HEK293 (cell line): ENCODE results near the gene LCNL1.

Experiments
- FEZF1 ChIP-seq: fragments of 450-650 bp; formaldehyde crosslinking; IDR thresholded peaks from 2 replicates; pipeline ENCODE4 v1.5.1; 2016; ENCODE audit warnings: missing biosample characterization, missing genetic modification characterization
- SP7 ChIP-seq: fragments of 450-650 bp; formaldehyde crosslinking; IDR thresholded peaks from 2 replicates; pipeline ENCODE4 v1.5.1; 2016; ENCODE audit warnings: missing biosample characterization, missing genetic modification characterization
- ZBTB1 ChIP-seq: fragments of 450-650 bp; formaldehyde crosslinking; IDR thresholded peaks from 2 replicates; pipeline ENCODE4 v1.5.1; 2016; ENCODE audit warnings: missing biosample characterization, missing genetic modification characterization
- ZEB2 ChIP-seq: fragments of 450-650 bp; formaldehyde crosslinking; IDR thresholded peaks from 2 replicates; pipeline ENCODE4 v1.5.1; 2016; ENCODE audit warnings: missing biosample characterization, missing genetic modification characterization
- ZNF274 ChIP-seq, 2 experiments: fragments of 200-500 bp in 1 of 2; fragments of 450-650 bp in 1 of 2; sonication (Bioruptor generic) in 1 of 2; formaldehyde crosslinking in 1 of 2; IDR thresholded peaks; 2 replicates each; pipeline versions ENCODE4 v1.5.1 to v1.6.1; 2014 to 2016; ENCODE audit warnings: borderline replicate concordance in 1 of 2, inconsistent platforms in 1 of 2, low read length in 1 of 2, missing biosample characterization in 1 of 2, missing genetic modification characterization in 1 of 2
- ZNF324 ChIP-seq: fragments of 450-650 bp; formaldehyde crosslinking; IDR thresholded peaks from 2 replicates; pipeline ENCODE4 v1.5.1; 2016; ENCODE audit warnings: missing biosample characterization, missing genetic modification characterization
- ZNF791 ChIP-seq: fragments of 450-650 bp; formaldehyde crosslinking; IDR thresholded peaks from 2 replicates; pipeline ENCODE4 v1.5.1; 2016; ENCODE audit warnings: missing biosample characterization, missing genetic modification characterization
- TF ChIP-seq, protein P1 (sequence below): fragments of 450-650 bp; formaldehyde crosslinking; IDR thresholded peaks from 2 replicates; pipeline ENCODE4 v1.5.1; 2016; ENCODE audit warnings: missing biosample characterization, missing genetic modification characterization
- TF ChIP-seq, protein P2 (sequence below): fragments of 450-650 bp; formaldehyde crosslinking; IDR thresholded peaks from 2 replicates; pipeline ENCODE4 v1.5.1; 2016; ENCODE audit warnings: missing biosample characterization, missing genetic modification characterization, low read depth

DNA sequence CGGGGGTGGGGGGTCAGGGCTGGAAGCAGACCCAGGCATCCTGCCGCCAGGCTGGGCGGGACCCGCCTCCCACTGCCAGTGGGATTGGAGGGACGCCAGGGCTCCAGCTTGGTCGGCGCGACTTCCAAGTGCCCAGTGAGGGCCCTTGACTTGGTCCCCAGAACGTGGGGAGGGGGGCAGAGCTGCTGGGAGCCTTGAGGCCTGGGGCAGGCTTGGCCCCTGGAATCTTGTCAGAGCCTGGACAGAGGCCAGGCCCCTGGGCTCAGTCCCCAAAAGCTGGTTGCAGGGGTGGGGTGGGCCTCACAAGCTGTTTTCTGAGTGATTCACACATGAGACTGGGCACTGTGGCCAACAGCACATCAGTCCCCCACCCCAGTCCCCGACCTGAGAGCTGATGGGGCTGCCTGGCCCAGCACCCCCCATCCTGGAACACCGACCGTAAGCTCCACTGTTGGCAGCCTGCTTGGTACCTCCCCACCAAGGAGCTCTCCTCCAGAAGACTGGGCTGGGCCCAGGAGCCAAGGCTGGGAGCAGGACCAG lies 13.0 kb downstream of the LCNL1 start:
- TF ChIP-seq, protein P1, sequence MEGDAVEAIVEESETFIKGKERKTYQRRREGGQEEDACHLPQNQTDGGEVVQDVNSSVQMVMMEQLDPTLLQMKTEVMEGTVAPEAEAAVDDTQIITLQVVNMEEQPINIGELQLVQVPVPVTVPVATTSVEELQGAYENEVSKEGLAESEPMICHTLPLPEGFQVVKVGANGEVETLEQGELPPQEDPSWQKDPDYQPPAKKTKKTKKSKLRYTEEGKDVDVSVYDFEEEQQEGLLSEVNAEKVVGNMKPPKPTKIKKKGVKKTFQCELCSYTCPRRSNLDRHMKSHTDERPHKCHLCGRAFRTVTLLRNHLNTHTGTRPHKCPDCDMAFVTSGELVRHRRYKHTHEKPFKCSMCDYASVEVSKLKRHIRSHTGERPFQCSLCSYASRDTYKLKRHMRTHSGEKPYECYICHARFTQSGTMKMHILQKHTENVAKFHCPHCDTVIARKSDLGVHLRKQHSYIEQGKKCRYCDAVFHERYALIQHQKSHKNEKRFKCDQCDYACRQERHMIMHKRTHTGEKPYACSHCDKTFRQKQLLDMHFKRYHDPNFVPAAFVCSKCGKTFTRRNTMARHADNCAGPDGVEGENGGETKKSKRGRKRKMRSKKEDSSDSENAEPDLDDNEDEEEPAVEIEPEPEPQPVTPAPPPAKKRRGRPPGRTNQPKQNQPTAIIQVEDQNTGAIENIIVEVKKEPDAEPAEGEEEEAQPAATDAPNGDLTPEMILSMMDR (tag by site-specific recombination), result no peak
- TF ChIP-seq ZNF324 (tag by site-specific recombination) (no peak), ZBTB1 (tag by site-specific recombination) (no peak), ZNF274 (IDR thresholded peaks at IDR 0.05; ENCODE audit: low read length) (no peak), ZNF274 (tag by site-specific recombination; IDR thresholded peaks at IDR 0.05; ENCODE audit: borderline replicate concordance) (no peak), FEZF1 (tag by site-specific recombination) (no peak), SP7 (tag by site-specific recombination) (no peak), ZEB2 (tag by site-specific recombination) (no peak), ZNF791 (no peak)
- TF ChIP-seq, protein P2, sequence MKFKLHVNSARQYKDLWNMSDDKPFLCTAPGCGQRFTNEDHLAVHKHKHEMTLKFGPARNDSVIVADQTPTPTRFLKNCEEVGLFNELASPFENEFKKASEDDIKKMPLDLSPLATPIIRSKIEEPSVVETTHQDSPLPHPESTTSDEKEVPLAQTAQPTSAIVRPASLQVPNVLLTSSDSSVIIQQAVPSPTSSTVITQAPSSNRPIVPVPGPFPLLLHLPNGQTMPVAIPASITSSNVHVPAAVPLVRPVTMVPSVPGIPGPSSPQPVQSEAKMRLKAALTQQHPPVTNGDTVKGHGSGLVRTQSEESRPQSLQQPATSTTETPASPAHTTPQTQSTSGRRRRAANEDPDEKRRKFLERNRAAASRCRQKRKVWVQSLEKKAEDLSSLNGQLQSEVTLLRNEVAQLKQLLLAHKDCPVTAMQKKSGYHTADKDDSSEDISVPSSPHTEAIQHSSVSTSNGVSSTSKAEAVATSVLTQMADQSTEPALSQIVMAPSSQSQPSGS (tag by site-specific recombination), result no peak
